Fibroblast of pulmonary artery (primary cell): ENCODE data around the gene PDZRN3.
A peak's percentile ranks its signal among the peaks of the same experiment; 100 is the strongest.
"Not testable (repeated sequence)": the region's sequence is repeated elsewhere in the genome, so short reads cannot be mapped to it uniquely, and the experiment has no call there.

ENCODE experiments used
- DNase-seq: peaks from one replicate; pipeline ENCODE4 v3.0.0-alpha.2; 2010; ENCODE audit warnings: low read depth
- H3K4me3 ChIP-seq: replicated peaks from 2 replicates; pipeline ENCODE4 v1.5.1; 2011; ENCODE audit warnings: low read depth, mild to moderate bottlenecking, control low read depth, low read length, moderate library complexity
- TF ChIP-seq, protein P1 (sequence below): IDR thresholded peaks from 2 replicates; pipeline ENCODE4 v1.5.1; 2011; ENCODE audit warnings: mild to moderate bottlenecking, control low read depth, low read length, inconsistent platforms; ENCODE audit errors: missing control alignments

The PDZRN3 gene

DNA sequence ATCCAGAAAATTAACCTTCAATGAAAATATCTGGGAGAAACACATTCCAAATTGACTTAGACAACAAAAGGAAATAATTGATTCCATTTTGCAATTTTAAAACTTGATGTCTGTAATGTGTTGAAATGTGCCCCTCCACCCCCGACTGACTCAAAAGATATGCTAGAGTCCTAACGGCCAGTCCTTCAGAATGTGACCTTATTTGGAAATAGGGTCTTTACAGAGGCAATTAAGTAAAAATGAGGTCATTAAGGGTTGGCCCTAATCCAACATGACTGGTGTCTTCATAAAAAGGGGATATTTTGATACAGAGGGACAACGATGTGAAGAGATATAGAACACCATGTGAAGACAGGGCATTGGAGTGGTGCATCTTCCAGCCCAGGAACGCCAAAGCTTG lies 153.9 kb downstream of the PDZRN3 start:
- no peak overlapping the region for H3K4me3 ChIP-seq
- TF ChIP-seq, protein P1, sequence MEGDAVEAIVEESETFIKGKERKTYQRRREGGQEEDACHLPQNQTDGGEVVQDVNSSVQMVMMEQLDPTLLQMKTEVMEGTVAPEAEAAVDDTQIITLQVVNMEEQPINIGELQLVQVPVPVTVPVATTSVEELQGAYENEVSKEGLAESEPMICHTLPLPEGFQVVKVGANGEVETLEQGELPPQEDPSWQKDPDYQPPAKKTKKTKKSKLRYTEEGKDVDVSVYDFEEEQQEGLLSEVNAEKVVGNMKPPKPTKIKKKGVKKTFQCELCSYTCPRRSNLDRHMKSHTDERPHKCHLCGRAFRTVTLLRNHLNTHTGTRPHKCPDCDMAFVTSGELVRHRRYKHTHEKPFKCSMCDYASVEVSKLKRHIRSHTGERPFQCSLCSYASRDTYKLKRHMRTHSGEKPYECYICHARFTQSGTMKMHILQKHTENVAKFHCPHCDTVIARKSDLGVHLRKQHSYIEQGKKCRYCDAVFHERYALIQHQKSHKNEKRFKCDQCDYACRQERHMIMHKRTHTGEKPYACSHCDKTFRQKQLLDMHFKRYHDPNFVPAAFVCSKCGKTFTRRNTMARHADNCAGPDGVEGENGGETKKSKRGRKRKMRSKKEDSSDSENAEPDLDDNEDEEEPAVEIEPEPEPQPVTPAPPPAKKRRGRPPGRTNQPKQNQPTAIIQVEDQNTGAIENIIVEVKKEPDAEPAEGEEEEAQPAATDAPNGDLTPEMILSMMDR, result no peak
- no peak for DNase-seq

DNA sequence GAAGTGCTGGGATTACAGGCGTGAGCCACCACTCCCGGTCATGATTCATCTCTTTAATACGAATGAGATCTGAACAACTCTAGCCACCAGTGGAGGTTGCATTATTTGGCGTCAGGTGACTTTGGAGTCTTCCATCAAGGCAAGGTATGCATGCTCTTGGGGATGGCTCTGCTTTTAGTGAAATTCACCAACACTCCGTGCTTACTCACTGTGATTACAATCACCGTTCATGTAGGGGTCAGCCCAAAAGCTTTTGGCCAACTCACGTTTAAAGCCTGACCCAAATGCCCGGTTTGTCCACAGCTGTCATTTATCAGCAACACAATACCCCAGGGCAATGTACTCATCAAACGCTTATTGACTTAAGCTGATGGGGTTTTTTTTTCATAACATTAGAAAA lies 155.4 kb downstream of the PDZRN3 start:
- no peak overlapping the region for H3K4me3 ChIP-seq
- DNase-seq, result no peak
- TF ChIP-seq, protein P1, result no peak

DNA sequence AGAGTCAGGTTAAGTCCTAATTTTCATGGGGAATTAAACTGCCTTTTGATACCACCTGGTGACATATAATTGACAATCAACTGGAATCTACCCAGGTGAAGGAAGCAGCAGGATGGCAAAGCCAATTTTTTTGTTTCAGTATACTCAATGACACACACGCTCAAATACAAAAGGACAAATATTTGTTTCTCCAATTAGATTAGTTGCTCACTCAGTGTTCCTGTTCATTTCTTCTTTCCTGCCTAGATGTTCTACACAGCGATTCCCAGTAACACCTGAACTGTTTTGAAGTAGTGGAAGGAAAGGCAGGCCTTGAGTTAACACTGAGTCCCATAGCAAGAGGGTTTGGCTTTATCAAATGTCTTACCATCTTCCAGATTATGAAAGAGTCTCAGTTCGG lies 157.5 kb downstream of the PDZRN3 start:
- TF ChIP-seq, protein P1, result no peak

DNA sequence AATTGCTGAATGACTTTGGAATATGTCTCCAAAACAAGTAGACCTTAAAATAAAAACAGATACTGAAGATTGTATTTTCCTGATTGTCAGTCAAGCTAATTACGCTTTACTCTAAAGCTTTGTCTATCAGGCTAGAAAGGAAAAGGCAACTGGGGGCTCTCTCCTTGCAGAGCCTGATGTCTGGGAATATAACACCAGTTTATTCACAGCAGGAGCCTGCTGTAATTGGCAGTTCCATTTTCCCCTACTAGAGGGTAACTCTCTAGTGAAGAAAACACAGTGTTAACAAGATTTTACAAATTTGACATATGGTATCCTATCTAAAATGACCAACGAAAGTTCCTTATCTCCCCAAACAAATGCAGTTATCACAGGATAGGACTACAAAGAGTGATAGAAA lies 158.8 kb downstream of the PDZRN3 start:
- H3K4me3 ChIP-seq, result no peak overlapping the region
- DNase-seq, result no peak
- TF ChIP-seq, protein P1, result no peak

More for the DNA sequence above, 157.5 kb downstream of the PDZRN3 start:
- H3K4me3 ChIP-seq, result no peak overlapping the region
- DNase-seq, result no peak

DNA sequence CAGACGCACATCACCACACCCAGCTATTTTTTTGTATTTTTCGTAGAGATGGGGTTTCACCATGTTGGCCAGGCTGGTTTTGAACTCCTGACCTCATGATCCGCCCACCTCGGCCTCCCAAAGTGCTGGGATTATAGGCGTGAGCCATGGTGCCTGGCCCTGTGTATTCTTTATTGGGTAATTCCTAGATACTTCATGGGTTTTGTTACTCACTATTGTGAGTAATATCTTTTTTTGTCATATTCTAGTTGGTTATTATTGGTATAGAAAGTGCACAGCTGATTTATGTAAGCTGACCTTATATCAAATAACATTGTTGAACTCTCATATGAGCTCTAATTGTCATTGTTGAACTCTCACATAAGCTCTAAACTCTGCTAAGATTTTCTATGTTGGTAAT lies 160.6 kb downstream of the PDZRN3 start:
- not testable (repeated sequence) for DNase-seq, H3K4me3 ChIP-seq

DNA sequence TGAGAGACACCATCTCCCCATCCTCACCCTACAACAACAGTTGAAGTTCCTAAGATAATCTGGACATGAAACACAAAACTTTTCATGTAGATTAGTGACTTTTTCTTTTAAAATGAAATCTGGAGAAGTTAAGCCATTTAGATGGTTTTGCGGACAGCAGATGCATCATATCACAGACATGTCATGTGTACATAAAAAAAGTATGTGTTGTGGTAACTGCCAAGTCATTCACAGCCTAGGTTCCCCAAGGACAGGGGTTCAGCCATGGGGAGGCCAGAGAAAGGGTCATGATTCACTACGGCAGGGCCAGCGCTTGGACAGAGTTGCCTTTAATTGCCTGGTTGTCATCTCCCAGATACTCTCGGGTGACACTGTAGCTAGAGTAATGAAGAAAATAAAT lies 163.2 kb downstream of the PDZRN3 start:
- TF ChIP-seq, protein P1, result no peak
- DNase-seq, result peak; percentile 34

DNA sequence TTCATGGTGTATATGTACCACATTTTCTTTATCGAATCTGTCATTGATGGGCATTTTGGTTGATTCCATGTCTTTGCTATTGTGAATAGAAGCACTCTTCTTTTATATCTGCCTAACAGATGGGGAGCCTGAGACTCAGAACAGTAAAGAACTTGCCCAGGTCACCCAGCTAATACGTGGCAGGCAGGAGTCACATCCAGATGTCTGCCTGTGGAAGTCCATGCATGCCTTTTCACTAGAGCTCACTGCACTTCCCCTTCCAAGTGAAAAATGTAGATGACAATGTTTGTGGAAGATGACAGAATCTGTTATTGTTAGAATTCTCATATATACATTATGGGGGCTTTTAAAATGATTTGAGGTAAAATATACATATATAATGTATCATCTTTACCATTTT lies 165.0 kb downstream of the PDZRN3 start:
- DNase-seq, result no peak
- no peak overlapping the region for H3K4me3 ChIP-seq
- TF ChIP-seq, protein P1, result no peak

More for the DNA sequence above, 163.2 kb downstream of the PDZRN3 start:
- no peak overlapping the region for H3K4me3 ChIP-seq
